Myocyte (in vitro differentiated cells): ENCODE data around the gene RAB34. TPM values are rescaled to one million over a fixed set of nuclear protein-coding genes. Genes with fewer than 3 reads are reported as not detected.

ENCODE experiments used
- DNase-seq: peaks from one replicate; pipeline ENCODE4 v3.0.0-alpha.2; 2012; ENCODE audit warnings: low read depth
- total RNA-seq: library from RNA; depleted of rRNA; stranded (reverse); fragments of >200 nt; gene quantifications from 2 replicates; pipeline ENCODE4 v1.2.3, GENCODE V29; 2014

The RAB34 gene
- total RNA-seq, 1 donor from 2014 or later, result 198 TPM

DNA sequence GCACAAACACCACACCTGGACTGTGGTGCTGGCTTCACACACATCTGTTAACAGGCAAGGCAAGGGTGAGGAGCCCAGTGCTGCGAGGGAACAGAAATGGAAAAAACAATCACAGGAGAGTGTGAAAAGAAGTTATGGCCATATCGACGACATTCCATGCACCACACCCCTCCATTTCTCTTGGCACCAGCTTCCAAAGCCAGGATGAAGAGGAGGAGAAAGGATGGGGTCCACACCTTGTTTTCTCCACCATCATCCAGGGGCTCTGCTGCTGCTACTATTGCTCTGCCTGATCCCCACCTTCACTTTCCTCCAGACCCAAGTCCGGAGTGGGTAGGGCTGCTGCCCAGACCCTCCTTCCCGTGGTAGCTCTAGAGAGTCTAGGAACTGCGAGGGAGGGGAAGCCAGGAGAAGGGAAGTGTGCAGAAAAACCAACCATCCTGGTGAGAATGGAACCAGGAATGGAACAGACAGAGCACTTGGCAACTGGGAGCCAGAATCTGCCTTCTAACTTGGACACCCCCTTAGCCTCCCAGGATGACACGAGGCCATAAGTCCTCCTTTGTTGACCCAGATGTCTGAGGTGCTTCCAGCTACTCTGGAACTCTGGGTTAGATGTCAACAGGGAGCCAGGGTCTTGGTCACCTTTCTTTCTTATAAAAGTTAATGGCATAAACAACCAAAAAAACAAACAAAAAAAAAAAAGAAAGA is 4.8 kb downstream of the RAB34 start:
- no peak for DNase-seq

DNA sequence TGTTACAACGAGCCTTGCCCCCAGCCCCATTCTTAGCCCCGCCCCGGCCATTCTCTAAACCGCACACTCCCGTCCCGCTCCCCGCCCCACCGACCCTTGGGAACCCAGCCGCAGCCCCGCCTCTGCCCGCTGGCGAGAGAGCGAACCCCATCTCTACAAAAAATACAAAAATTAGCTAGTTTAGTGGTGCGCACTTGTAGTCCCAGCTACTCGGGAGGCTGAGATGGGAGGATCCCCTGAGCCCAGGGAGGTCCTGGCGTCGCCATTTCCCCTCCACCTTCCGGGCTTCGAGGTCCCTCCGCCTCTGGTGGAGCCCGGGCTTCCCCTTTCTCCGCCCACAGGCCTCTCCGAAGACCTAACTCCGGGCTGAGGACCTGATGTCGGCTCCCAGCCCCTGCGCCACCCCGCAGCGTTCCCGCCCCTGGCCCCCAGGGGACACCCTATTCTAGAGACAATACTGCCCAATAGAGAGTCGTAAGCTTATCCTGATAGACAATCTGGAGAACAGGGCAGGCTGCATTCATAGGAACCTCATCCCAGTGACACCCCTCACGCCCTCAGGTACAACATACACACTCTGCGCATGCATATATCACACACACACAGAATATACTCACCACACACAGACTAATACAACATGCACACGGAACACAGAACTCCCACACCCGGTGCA is 5.5 kb downstream of the RAB34 start:
- no peak for DNase-seq

DNA sequence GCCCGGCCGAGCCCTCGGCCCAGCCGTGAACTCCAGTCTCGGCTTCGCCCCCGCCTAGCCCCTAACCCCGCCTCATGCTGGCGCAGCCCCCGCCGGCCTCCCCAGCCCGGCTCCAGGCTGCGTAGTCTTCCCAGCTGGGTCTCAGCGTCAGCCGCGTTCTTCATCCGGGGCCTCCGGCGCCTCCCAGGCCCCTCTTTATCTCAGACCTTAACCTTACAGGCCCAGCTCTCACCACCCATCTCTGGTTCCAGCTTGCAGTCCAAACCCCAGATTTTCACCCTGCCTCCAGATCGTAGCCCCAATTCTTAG is 6.0 kb downstream of the RAB34 start, which contains the start of gene PROCA1:
PROCA1 (minus strand) TSS at position 166 of the 309 bp plus-strand sequence. CDS start 228 bp downstream, outside the sequence.
- no peak for DNase-seq

DNA sequence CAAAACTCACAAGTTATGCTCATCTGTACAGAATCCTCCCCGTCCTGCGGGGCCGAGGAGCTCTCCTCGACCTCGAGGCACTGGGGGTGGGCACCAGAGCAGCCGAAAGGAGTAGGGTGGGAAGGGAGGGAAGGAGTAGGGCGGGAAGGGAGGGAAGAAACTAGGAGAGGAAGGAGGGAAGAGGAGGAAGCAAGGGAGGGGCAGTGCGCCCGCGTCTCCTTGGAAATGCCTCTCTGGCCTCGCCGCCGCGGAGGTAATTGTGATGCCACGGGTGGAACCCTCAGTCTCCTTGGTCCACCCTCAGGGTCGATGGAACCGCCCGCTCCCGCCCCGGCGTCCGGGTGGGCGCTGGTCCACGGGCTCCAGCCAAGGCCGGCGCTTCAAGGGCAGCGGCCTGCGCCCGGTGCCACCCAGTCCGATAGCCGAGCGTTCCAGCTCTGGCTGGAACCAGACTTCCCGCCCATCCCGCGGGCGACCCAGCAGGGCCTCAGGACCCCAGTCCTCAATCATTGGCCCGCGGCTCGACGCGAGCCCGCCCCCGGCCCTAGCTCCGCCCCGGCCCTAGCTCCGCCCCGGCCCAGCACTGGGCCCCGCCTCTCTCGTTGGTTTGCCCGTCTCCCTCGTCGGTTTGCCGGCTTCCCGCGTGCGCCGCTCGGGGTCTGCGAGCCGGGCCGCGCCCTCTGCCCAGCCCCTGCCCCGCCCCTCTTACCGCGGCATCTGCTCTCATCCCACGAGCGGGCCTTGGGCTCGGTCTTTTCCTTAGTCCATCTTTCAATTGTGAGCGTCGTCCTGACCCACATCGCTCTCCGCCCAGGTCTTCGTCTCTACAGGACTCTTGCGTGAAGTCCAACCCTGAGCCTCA is 6.6 kb downstream of the RAB34 start:
- peak; percentile 90 for DNase-seq

DNA sequence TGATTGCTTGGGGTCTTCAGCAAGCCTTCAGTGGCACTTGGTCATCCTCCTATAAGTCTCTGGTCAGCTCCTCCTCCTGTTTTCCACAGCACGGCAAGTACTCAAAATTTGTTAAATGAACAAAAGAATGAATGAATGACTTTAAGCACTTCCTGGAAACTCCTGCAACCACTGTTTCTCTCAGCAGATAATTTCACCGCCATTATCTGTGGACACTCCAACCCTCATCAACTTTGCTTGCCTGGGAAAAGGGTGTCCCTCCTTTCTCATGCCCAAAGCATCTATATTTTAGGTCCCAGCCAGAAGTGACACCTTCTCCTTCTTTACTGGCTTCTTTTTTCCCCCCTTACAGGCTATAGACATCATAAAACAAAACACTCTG is 10.3 kb downstream of the RAB34 start:
- no peak for DNase-seq

DNA sequence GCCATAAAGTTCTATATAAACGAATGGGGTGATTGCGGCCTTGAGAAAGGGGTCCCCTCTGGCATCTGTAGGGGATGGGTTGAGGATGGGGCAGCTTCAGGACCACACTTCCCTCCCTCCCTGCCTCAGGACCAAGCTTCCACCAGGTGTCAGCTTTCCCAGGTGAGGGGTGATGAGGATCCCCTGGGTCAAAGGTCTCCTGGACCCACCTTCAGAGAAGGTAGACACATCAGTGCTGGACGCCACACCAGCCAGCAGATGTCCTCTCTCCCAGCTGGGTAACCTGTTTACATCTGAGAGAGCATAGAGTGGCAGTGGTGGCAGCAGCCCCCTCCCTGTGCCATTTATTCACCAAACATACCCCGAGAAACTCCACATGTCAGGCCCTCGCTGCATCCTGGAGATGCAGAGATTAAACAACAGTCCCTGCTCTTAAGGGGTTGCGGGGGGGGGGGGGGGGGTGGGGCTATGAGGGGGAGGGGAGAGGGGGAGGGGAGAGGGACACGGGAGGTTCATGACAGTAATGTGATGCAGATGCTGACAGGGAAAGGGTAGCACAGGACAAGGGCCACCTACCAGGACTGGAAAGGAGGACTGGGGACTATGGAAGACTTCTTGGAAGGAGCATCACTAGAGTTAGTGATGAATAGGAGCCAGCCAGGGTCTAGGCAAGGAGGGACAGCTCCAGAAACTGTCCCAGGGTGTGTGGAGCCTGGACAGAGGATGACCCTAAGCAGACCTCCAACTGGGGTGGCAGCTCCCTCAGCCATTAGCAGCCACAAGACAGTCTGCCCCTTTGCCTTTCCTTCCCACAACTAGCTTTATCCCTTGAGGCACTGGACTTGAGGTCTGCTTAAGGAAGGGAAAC is 11.0 kb downstream of the RAB34 start:
- DNase-seq, result no peak

DNA sequence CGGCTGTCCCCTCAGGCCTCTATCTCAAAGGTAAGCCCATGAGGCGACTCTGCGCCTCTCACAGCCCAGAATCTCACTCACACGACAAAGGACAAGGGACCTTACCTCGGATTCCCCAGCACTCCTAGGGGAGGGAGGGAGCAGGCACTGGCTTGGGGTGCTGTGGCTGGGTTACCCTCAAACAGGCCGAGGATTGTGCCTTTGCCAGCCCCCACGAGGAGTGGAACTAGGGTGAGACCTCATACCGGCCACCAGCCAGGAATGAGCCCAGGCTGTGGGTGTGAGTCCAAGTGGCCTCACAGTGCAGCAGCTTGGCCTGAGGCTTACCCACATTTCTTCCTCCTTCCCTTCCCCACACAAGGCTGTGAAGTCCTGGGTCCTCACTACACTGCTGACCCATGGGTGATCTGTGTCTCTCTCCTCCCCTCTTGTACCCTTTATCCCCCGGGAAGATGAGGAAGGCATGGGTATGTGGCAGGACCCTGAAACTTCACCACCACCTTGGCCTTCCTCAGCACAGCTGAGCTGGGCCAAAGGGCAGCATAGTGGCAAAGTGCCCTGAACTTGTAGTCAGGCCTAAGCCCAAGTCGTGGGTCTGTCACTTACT is 11.8 kb downstream of the RAB34 start:
- no peak for DNase-seq

DNA sequence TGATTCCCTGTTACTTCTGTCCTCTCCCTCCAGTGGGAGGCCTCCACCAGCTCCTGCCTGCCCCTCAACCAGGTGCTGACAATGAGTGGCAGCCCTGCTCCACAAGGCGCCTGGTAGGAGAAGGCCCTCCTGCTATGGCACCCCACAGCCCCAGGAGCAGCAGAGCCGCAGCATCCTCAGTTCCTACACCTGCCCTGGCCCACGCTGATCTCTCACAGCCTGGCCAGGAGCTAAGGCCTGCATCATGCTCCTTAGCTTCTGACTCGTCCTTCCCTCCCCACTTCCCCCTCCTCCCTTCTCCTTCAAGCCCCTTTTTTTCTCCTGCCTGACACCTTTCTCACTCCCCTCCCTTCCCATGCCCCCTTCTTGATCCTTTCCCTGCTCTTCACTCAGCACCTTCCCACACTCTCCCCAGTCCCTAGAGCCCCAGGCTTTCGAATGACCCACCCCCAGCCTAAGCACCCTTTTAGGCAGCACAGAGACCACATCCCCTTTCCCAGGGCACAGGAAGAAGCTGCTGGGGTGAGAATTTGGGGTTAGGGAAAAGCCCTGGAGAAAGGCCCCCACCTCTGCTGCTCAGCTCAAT is 12.5 kb downstream of the RAB34 start:
- DNase-seq, result no peak

DNA sequence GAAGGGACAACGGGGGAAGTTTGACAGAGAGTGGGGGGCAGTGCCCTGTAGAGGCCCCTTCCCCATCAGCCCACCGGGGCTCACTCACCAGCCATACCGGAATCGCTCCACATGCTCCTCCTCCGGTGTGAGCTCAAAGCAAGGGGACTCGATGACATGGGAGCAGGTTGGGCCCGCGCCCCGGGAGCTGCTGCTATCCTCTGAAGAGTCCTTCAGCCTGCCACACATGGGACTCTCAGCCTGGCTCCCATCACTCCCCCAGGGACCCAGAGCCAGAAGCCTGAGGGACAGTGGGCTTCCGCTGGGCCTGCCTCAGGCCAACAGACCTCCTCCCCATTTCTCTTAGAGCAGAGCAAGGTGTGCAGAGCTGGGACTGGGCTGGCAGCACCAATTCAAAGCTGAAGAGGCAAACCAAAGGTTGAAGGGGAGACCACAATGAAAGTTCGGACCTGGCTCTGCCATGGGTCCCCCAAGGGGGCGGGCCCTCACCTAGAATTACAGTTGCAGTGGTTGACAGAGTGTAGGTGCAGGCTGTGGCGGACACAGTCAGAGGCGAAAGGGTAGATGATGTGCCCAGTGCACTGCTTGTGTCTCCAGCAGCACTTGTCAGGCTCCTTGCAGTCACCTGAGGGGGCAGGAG is 13.3 kb downstream of the RAB34 start:
- DNase-seq, result no peak

DNA sequence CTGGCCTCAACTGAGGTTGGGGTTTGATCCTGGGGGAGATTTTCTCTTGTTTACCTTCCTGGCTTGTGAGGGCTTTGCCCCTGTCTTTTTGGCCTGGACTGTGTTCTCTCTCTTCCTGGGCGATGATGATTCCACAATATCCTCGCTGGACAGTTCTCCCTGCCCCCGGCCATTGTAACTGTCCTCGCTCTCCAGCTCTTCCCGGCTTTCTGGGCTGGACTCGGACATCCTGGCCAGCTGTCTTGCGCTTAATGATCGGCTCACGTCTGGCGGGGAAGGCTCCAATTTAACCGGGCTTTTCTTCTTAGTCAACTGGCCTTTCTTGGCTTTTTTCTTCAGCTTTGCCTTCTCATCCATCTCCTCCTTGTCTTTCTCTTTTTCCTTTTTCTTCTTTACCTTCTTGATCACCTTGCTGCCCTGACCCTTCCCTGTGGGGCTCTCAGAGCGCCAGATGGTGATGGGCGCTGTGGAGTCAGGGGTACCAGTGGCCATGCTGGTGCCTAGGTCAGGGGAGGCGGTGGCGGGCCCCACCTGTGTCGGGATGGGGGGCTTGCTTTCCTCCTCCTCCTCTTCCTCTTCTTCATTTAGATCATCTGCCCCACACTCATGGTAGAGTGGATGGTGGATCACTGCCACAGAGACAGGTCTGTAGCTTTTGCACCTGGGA is 14.0 kb downstream of the RAB34 start:
- no peak for DNase-seq

DNA sequence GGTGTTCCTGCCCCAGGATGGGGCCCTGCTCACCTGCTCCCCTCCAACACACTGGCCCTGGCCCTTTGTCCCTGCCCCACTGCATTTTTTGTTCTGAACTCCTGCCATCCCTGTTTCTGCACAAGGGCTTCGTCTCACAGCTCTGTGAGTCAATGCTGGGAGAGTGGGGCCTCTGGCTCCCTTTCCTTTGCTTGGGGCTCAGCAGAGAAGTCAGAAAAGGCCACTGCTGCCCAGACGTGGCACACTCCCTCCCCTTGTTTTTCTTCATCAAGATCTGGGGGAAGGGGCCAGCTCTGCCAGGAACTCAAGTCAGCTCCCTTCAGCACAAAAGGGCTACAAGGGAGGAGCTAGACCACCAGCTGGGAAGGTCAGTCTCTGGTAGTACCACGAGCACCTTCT is 14.9 kb downstream of the RAB34 start:
- no peak for DNase-seq

DNA sequence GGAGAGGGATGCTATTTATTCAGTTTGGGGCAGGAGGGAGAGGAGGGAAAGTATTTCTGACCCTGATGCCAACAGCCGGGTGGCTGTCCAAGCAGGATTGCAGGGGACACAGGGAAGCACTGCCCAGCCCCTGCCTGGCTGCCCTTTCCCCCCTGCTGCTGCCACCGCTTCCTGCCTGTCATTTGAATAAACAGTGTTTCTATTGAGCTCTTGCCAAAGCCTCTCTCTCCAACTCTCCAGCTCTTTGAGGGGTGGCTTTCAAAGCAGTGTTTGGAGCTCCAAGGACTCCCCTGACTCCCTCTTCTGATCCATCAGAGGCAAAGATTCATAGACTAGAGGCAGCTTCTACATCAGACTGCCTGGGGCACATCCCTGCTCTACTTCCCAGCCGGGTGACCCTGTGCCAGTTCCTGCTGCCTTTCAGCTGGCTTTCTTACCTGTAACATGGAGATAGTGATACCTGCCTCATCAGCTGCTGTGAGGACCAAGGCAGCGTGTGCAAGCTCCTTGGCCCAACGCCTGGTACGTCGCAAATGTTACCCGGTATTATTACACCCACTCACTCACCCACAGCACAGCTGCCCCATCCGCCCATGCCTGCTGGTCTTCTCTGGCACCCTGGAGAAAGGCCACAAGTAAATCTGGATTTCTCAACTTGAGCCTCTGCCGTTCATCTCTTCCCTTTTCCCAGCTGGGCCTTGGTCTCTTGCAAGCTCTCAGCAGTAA is 15.5 kb downstream of the RAB34 start:
- peak; percentile 65 for DNase-seq

DNA sequence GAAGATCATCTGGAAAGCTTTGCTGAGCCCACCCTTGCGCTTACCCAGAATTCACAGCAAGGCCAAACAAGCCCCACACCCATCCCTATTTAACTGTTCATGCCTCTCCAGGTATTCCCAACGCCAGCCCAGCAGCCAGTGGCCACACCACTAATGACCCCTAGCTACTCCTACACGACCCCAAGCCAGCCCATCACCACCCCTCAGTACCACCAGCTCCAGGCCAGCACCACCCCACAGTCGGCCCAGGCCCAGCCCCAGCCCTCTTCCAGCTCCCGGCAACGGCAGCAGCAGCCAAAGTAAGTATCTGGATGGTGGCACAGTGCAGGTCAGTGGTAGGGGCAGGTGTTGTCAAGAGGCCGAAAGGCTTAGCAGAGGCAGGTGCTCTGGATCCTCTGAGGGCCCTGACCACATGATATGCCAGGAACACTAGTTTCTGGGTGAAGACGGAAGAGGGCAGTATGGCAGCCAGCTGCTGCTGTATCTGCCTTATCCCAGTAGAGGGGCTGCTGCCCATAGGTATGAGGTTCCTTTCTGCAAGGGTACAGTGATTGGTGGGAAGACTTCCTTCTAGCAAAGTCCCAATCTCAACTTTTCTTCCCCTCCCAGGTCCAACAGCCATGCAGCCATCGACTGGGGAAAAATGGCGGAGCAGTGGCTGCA is 16.7 kb downstream of the RAB34 start:
- no peak for DNase-seq

DNA sequence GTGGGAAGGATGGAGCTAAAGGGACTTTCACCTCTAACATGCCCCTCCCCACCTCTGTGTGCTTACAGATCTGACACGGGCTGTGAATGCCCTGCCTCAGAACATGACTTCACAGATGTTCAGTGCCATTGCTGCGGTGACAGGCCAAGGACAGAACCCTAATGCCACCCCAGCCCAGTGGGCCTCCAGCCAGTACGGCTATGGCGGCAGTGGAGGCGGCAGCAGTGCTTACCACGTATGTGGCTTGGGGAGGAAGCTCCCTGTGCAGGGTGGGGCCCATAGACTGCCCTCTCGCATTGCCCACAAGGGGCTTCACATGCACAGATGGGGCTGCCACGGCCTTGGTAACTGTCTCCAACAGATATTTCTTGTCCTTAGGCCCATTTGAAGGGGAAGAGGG is 17.4 kb downstream of the RAB34 start:
- no peak for DNase-seq

DNA sequence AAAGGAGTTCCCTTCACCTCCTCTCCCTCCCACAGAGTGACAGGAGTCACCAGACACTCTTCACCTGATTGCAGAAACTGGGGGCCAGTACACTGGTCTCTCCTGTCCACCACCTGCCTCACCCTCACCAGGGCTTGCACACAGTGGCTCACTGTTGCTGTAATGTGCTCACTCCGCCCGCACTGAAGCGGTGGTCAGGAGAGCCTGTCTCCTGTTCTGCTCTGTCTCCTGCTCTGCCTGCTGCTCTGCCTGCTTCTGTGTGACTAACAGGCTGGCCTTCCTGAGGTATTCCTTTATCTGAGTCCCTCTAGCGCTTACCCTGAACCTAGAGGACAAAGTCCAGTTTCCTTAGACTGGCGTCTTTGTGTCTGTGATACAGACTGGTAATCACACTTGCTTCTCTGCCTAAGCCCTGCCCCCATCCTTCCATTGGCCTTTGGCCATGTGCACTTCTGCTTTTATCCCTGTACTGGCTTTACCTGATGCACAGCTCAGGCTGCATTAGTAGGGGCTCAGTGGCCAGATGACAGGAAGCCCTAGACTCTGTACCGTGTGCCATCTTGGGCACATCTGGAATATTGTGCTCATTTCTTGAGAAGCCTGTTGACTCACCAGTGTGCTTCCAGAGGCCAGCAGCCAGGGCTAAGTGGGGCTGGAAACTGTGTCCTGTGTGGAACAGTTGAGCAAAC is 19.3 kb downstream of the RAB34 start:
- DNase-seq, result no peak

DNA sequence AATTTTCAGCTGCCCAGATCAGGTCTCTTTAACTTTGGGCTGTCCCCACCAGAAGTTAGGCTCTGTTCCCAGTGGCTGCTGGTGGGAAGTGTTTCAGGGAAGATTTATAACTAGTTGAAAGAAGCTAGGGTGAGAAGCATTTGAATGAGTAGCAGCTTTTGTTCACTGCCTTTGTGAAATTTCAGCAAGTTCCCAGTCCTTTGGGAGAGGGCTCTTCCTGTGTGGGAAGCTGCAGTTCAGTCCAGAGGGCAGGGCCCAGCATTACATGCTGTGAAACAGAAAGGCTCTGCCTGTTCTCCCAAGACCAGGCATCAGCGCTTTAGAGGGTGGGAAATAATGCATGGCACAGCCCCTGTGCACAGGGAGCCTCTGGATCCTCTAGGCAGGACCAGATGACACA is 23.8 kb downstream of the RAB34 start:
- no peak for DNase-seq

DNA sequence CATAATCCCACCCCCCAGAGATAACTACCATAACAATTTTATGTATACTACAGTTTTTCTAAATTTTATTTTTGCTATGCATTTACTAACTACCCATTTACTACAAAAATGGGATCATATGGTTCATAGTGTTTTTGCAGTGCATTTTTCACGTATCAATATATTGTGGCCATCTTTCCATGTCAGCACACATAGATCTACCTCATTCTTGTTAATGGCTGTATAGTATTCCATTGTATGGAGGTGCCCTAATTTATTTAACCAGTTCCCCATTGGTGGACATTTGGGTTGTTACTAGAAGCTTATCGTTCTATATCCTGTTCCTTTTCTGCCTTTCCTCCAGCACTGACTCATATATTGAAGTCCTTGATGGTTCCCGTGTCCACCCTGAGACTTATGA is 28.7 kb downstream of the RAB34 start:
- DNase-seq, result no peak

DNA sequence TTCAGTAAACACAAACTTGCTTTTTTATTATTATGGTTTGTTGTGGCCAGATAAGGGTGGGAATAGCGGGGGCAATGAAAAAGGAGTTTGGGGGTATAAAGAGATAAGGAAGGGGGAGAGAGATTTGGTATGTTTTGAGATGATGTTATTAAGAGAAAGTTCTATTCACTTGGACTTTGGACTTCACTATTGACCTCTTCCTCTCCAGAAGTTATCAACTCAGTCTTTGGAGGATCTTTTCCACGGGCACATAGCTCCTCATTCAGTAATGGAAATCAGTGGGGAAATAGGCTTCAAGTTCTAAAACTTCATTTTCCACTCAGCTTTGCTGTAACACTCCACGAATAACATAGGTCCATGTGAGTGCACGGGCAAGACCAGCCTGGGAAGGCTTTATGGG is 29.2 kb downstream of the RAB34 start:
- DNase-seq, result no peak
